PC-3 (cell line): Measurements from ENCODE around the gene KDR. TPM values are rescaled to one million over a fixed set of nuclear protein-coding genes. Genes with fewer than 3 reads are reported as not detected.

Source experiments
- ATAC-seq: fragments of 200-7000 bp; cut with Tn5 transposase; 2 replicates; pipeline ENCODE4 v1.9.1; 2020; ENCODE audit warnings: mild to moderate bottlenecking, moderate library complexity
- BruUV-seq: library from RNA; stranded (reverse); fragments of 400-500 nt; replicated peaks from 2 replicates; lab custom pipeline; 2021; lab: Mats Ljungman, UMichigan
- CTCF ChIA-PET: fragments of 300-600 bp; sonication (Branson Sonifier 250); formaldehyde crosslinking; loops from one replicate; lab custom pipeline; 2022; ENCODE audit warnings: antibody characterized with exemption; lab: Charles Lee
- POLR2A ChIA-PET: fragments of 300-600 bp; sonication (Branson Sonifier 250); formaldehyde crosslinking; loops from one replicate; lab custom pipeline; 2022; ENCODE audit warnings: antibody characterized with exemption; ENCODE audit not compliant: unreplicated experiment; lab: Charles Lee
- DNase-seq: peaks from one replicate; pipeline ENCODE4 v3.0.0-alpha.2; 2015
- H2AFZ ChIP-seq: fragments of 300-600 bp; sonication (generic); 2 replicates; pipeline ENCODE4 v1.6.0; 2016; ENCODE audit warnings: antibody characterized with exemption, low read length
- H3F3A ChIP-seq: fragments of 300-600 bp; sonication (generic); one replicate; pipeline ENCODE4 v1.6.0; 2017; ENCODE audit warnings: antibody characterized with exemption, low read length, control low read depth, mild to moderate bottlenecking; ENCODE audit not compliant: unreplicated experiment
- H3K27ac ChIP-seq: fragments of 300-600 bp; sonication (generic); 2 replicates; pipeline ENCODE4 v1.5.1; 2016; ENCODE audit warnings: mild to moderate bottlenecking, low read length
- H3K27me3 ChIP-seq: fragments of 300-600 bp; sonication (generic); 2 replicates; pipeline ENCODE4 v1.6.1; 2016; ENCODE audit warnings: low read length, mixed read lengths
- H3K36me3 ChIP-seq: fragments of 300-600 bp; sonication (generic); 2 replicates; pipeline ENCODE4 v1.6.1; 2016; ENCODE audit warnings: low read depth, mixed run types, low read length, mixed read lengths
- H3K4me1 ChIP-seq: fragments of 300-600 bp; sonication (generic); 2 replicates; pipeline ENCODE4 v1.5.1; 2016; ENCODE audit warnings: low read length; ENCODE audit not compliant: insufficient read depth
- H3K4me2 ChIP-seq: fragments of 300-600 bp; sonication (generic); 2 replicates; pipeline ENCODE4 v1.6.0; 2016; ENCODE audit warnings: low read length
- H3K4me3 ChIP-seq: fragments of 300-600 bp; sonication (generic); 2 replicates; pipeline ENCODE4 v1.5.1; 2016; ENCODE audit warnings: mild to moderate bottlenecking, low read length, mixed read lengths
- H3K79me2 ChIP-seq: fragments of 300-600 bp; sonication (generic); 2 replicates; pipeline ENCODE4 v1.6.1; 2017; ENCODE audit warnings: low read length, mixed read lengths
- H3K9ac ChIP-seq: fragments of 300-600 bp; sonication (generic); 2 replicates; pipeline ENCODE4 v1.6.0; 2016; ENCODE audit warnings: mild to moderate bottlenecking, low read length
- H3K9me2 ChIP-seq: fragments of 300-600 bp; sonication (generic); replicated peaks from 2 replicates; pipeline ENCODE4 v1.6.1; 2016; ENCODE audit warnings: mixed run types, low read length, mixed read lengths
- H3K9me3 ChIP-seq: fragments of 300-600 bp; sonication (generic); 2 replicates; pipeline ENCODE4 v1.6.1; 2016; ENCODE audit warnings: low read length, mixed read lengths
- H4K20me1 ChIP-seq: fragments of 300-600 bp; sonication (generic); 2 replicates; pipeline ENCODE4 v1.6.1; 2016; ENCODE audit warnings: low read length, mixed read lengths
- EZH2 ChIP-seq: fragments of 300-600 bp; sonication (generic); IDR thresholded peaks from one replicate; pipeline ENCODE4 v1.6.1; 2017; ENCODE audit warnings: antibody characterized with exemption, mild to moderate bottlenecking, low read length; ENCODE audit not compliant: unreplicated experiment
- EZH2phosphoT487 ChIP-seq: fragments of 300-600 bp; sonication (generic); IDR thresholded peaks from 2 replicates; pipeline ENCODE4 v1.6.1; 2018; ENCODE audit warnings: mild to moderate bottlenecking, antibody characterized with exemption, low read length, borderline replicate concordance
- intact Hi-C: fragments of 100-400 bp; cut with micrococcal nuclease; formaldehyde crosslinking; loops from 2 replicates; pipeline ENCODE4 v1.9.0; 2023
- total RNA-seq: library from RNA; depleted of rRNA; stranded (reverse); fragments of >200 nt; gene quantifications from 2 replicates; pipeline ENCODE4 v1.2.3, GENCODE V29; 2014
- TF ChIP-seq, protein P1 (sequence below): fragments of 300-600 bp; sonication (generic); conservative IDR thresholded peaks from 2 replicates; pipeline ENCODE4 v1.5.1; 2017; ENCODE audit warnings: antibody characterized with exemption, low read depth, mild to moderate bottlenecking, low read length

Gene KDR
- total RNA-seq, 1 experiment from 2014 or later = 0.66 TPM

DNA sequence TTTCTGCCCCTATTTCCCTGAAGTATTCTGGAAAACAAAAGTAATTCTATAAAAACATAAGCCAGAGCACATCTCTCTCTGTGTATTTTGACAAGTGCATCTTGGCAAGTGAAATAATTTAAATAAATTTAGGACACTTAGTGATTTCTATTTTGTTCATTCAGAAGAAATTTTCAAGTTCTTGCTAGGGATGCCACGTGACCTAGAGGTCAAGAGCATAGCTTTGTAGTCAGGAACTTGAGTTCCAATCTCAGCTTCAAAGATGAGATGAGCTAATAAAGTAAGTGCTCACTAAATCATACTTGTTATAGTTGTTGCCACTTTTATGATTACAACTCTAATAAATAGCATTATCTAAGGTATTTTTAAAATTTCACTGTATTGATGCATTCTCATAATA lies 13.8 kb downstream of the KDR start:
- intact Hi-C loops = no loop called here
- no peak overlapping the region for H3K9ac ChIP-seq
- H4K20me1 ChIP-seq = no peaks in the 10 kb centered on the region
- no peaks in the 10 kb centered on the region for H3K79me2 ChIP-seq
- H3K36me3 ChIP-seq = no peaks in the 10 kb centered on the region
- no peak for ATAC-seq
- no peak for TF ChIP-seq EZH2
- TF ChIP-seq, protein P1, sequence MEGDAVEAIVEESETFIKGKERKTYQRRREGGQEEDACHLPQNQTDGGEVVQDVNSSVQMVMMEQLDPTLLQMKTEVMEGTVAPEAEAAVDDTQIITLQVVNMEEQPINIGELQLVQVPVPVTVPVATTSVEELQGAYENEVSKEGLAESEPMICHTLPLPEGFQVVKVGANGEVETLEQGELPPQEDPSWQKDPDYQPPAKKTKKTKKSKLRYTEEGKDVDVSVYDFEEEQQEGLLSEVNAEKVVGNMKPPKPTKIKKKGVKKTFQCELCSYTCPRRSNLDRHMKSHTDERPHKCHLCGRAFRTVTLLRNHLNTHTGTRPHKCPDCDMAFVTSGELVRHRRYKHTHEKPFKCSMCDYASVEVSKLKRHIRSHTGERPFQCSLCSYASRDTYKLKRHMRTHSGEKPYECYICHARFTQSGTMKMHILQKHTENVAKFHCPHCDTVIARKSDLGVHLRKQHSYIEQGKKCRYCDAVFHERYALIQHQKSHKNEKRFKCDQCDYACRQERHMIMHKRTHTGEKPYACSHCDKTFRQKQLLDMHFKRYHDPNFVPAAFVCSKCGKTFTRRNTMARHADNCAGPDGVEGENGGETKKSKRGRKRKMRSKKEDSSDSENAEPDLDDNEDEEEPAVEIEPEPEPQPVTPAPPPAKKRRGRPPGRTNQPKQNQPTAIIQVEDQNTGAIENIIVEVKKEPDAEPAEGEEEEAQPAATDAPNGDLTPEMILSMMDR = no peak
- no peak for TF ChIP-seq EZH2phosphoT487
- no peak for DNase-seq
- H3K4me3 ChIP-seq = no peak overlapping the region
- H3K4me1 ChIP-seq = no peaks in the 10 kb centered on the region
- POLR2A ChIA-PET = no interaction called here
- H3F3A ChIP-seq = no peaks in the 10 kb centered on the region
- no peak overlapping the region for H2AFZ ChIP-seq
- no peaks in the 10 kb centered on the region for H3K9me3 ChIP-seq
- H3K4me2 ChIP-seq = no peak overlapping the region
- H3K27ac ChIP-seq = no peak overlapping the region
- BruUV-seq = no TSS peak
- H3K27me3 ChIP-seq = no peaks in the 10 kb centered on the region
- CTCF ChIA-PET = no interaction called here
- H3K9me2 ChIP-seq = 0 out of 2 replicates have a peak, but pooled peaks cover 3% of the 10 kb centered on the region

DNA sequence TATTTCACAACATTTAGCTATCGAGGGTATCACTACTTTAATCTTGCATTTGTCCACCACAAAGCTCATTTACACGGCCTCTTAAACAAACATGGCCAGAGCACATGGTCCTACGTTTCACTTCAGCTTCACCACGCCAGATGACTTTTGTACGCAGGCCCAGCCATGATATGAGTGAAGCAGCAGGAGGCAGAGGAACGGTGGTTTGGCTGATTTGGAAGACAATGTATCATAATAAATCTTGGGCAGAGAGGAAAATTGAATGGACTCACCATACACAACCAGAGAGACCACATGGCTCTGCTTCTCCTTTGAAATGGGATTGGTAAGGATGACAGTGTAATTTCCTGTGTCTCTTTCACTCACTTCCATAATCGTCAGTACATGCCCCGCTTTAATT lies 15.3 kb downstream of the KDR start:
- 0 out of 2 replicates have a peak, but pooled peaks cover 3% of the 10 kb centered on the region for H3K9me2 ChIP-seq
- H3K4me3 ChIP-seq = no peak overlapping the region
- ChIA-PET CTCF (no interaction called here), POLR2A (no interaction called here)
- H3F3A ChIP-seq = no peaks in the 10 kb centered on the region
- no peak overlapping the region for H3K27ac ChIP-seq
- H3K36me3 ChIP-seq = no peaks in the 10 kb centered on the region
- no peaks in the 10 kb centered on the region for H3K27me3 ChIP-seq
- ATAC-seq = no peak
- DNase-seq = no peak
- no peaks in the 10 kb centered on the region for H3K4me1 ChIP-seq
- no peak overlapping the region for H3K4me2 ChIP-seq
- H3K9me3 ChIP-seq = no peaks in the 10 kb centered on the region
- H3K79me2 ChIP-seq = no peaks in the 10 kb centered on the region
- H2AFZ ChIP-seq = no peak overlapping the region
- no TSS peak for BruUV-seq
- intact Hi-C loops = no loop called here
- H3K9ac ChIP-seq = no peak overlapping the region
- no peaks in the 10 kb centered on the region for H4K20me1 ChIP-seq
- TF ChIP-seq, protein P1 = no peak
- no peak for TF ChIP-seq EZH2
- TF ChIP-seq EZH2phosphoT487 = no peak

DNA sequence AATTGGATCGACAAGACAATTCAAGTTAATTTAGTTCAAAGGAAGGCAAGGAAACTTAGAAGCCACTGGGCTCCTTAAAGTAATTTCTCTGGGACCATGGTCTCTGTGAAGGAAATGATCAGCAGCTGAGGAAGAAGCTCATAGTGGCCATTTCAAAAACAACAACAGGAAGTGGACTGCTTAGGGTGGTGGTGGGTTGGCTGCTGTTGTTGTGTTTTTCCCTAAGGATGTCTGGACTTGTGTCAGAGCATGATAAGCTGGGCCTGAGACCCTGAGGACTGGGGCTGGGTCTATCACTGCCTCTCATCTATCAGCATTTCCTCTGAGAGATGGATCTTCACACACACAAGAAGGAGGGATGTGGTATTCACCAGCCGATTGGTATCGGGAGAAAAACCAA lies 18.3 kb downstream of the KDR start:
- H3K4me1 ChIP-seq = no peaks in the 10 kb centered on the region
- H3K27me3 ChIP-seq = no peaks in the 10 kb centered on the region
- H3K4me2 ChIP-seq = no peak overlapping the region
- H3K9me3 ChIP-seq = no peaks in the 10 kb centered on the region
- no peak for DNase-seq
- no peak overlapping the region for H3K9ac ChIP-seq
- intact Hi-C loops = no loop called here
- TF ChIP-seq, protein P1 = no peak
- TF ChIP-seq EZH2 (no peak), EZH2phosphoT487 (no peak)
- H3K27ac ChIP-seq = no peak overlapping the region
- H3F3A ChIP-seq = no peaks in the 10 kb centered on the region
- no peaks in the 10 kb centered on the region for H4K20me1 ChIP-seq
- no peak overlapping the region for H3K4me3 ChIP-seq
- ChIA-PET CTCF (no interaction called here), POLR2A (interaction anchor here (0.7 kb wide), 1 partner anchor 47 kb away, joined by 3 read pairs; no protein-coding TSS in a partner anchor)
- H2AFZ ChIP-seq = no peak overlapping the region
- no TSS peak for BruUV-seq
- H3K79me2 ChIP-seq = no peaks in the 10 kb centered on the region
- 0 out of 2 replicates have a peak, but pooled peaks cover 3% of the 10 kb centered on the region for H3K9me2 ChIP-seq
- no peaks in the 10 kb centered on the region for H3K36me3 ChIP-seq
- no peak for ATAC-seq
